CD14-positive monocyte (primary cell): ENCODE measurements around the gene LATS2. TPM values are rescaled to one million over a fixed set of nuclear protein-coding genes. Genes with fewer than 3 reads are reported as not detected.

Experiments used
- DNase-seq, 3 donors: peaks; one replicate each; pipeline ENCODE4 v3.0.0-alpha.2; 2011 to 2022
- H2AFZ ChIP-seq: 2 replicates; pipeline ENCODE4 v1.6.0; 2012; ENCODE audit warnings: mild to moderate bottlenecking, low read depth, low read length, inconsistent platforms; ENCODE audit not compliant: insufficient read depth, poor library complexity, severe bottlenecking
- H3K27ac ChIP-seq, 2 donors: 1 replicate in 1 of 2; 2 replicates in 1 of 2; pipeline ENCODE4 v1.5.1; 2012 to 2013; ENCODE audit warnings: low read length in 2 of 2, control low read depth in 1 of 2, inconsistent platforms in 1 of 2, low read depth in 1 of 2, mild to moderate bottlenecking in 1 of 2
- H3K27me3 ChIP-seq, 2 donors: one replicate each; pipeline versions ENCODE4 v1.6.0 to v1.6.1; 2011 to 2013; ENCODE audit warnings: low read length in 2 of 2; ENCODE audit not compliant: control insufficient read depth in 2 of 2, insufficient read depth in 2 of 2
- H3K36me3 ChIP-seq, 2 donors: replicated peaks in 1 of 2; 1 replicate in 1 of 2; 2 replicates in 1 of 2; pipeline versions ENCODE4 v1.5.1 to v1.6.1; 2012 to 2013; ENCODE audit warnings: low read length in 2 of 2, control low read depth in 1 of 2, inconsistent platforms in 1 of 2, mild to moderate bottlenecking in 1 of 2; ENCODE audit not compliant: insufficient read depth in 2 of 2, control insufficient read depth in 1 of 2
- H3K4me1 ChIP-seq, 2 donors: 1 replicate in 1 of 2; 2 replicates in 1 of 2; pipeline versions ENCODE4 v1.5.1 to v1.6.1; 2012 to 2013; ENCODE audit warnings: low read length in 2 of 2, control low read depth in 1 of 2, inconsistent platforms in 1 of 2, mild to moderate bottlenecking in 1 of 2, moderate library complexity in 1 of 2; ENCODE audit not compliant: insufficient read depth in 2 of 2, control insufficient read depth in 1 of 2
- H3K4me2 ChIP-seq: replicated peaks from 2 replicates; pipeline ENCODE3; 2012; ENCODE audit warnings: low read length, moderate library complexity, mild to moderate bottlenecking; ENCODE audit not compliant: poor library complexity, severe bottlenecking; ENCODE audit errors: extremely low read depth
- H3K4me3 ChIP-seq, 3 experiments: fragments of 200-600 bp in 1 of 3; sonication (generic) in 1 of 3; replicated peaks in 1 of 3; 1 replicate in 2 of 3; 2 replicates in 1 of 3; pipeline ENCODE4 v1.5.1; 2011 to 2013; ENCODE audit warnings: low read length in 3 of 3, mild to moderate bottlenecking in 3 of 3, control low read depth in 2 of 3, low read depth in 2 of 3, inconsistent platforms in 1 of 3, moderate library complexity in 1 of 3
- H3K79me2 ChIP-seq: 2 replicates; pipeline ENCODE4 v1.6.0; 2012; ENCODE audit warnings: mild to moderate bottlenecking, control low read depth, inconsistent platforms, low read length, moderate library complexity; ENCODE audit not compliant: insufficient read depth
- H3K9ac ChIP-seq: 2 replicates; pipeline ENCODE4 v1.6.0; 2017; ENCODE audit warnings: low read length, mild to moderate bottlenecking; ENCODE audit not compliant: insufficient read depth, poor library complexity, severe bottlenecking
- H3K9me3 ChIP-seq, 2 donors: replicated peaks in 1 of 2; 1 replicate in 1 of 2; 2 replicates in 1 of 2; pipeline versions ENCODE4 v1.5.1 to v1.6.1; 2012 to 2013; ENCODE audit warnings: low read length in 2 of 2, control low read depth in 1 of 2; ENCODE audit not compliant: control insufficient read depth in 1 of 2, insufficient read depth in 1 of 2
- H4K20me1 ChIP-seq: 2 replicates; pipeline ENCODE4 v1.6.0; 2012; ENCODE audit warnings: mild to moderate bottlenecking, low read length, control low read depth, moderate library complexity; ENCODE audit not compliant: insufficient read depth
- H3K27ac Mint-ChIP-seq, 7 donors: one replicate each; pipeline ENCODE4 v1.8.0; 2020; ENCODE audit warnings: mild to moderate bottlenecking in 7 of 7, mixed read lengths in 7 of 7, moderate library complexity in 6 of 7, inconsistent platforms in 2 of 7
- H3K27me3 Mint-ChIP-seq, 3 donors: one replicate each; pipeline ENCODE4 v1.8.0; 2021 to 2022; ENCODE audit warnings: low read depth in 3 of 3, mild to moderate bottlenecking in 3 of 3, mixed read lengths in 3 of 3, moderate library complexity in 3 of 3, inconsistent platforms in 1 of 3
- H3K36me3 Mint-ChIP-seq, 2 donors: one replicate each; pipeline ENCODE4 v1.8.0; 2020; ENCODE audit warnings: mixed read lengths in 2 of 2, inconsistent platforms in 1 of 2, mild to moderate bottlenecking in 1 of 2
- H3K4me1 Mint-ChIP-seq: one replicate; pipeline ENCODE4 v1.8.0; 2020; ENCODE audit warnings: mild to moderate bottlenecking, mixed read lengths
- H3K4me3 Mint-ChIP-seq, 2 donors: one replicate each; pipeline ENCODE4 v1.8.0; 2020; ENCODE audit warnings: mild to moderate bottlenecking in 2 of 2, mixed read lengths in 2 of 2, moderate library complexity in 1 of 2
- H3K9me3 Mint-ChIP-seq, 7 donors: one replicate each; pipeline ENCODE4 v1.8.0; 2020 to 2022; ENCODE audit warnings: mixed read lengths in 7 of 7, mild to moderate bottlenecking in 6 of 7, moderate library complexity in 6 of 7, inconsistent platforms in 2 of 7
- CTCF ChIP-seq: fragments of 200-600 bp; IDR thresholded peaks from one replicate; pipeline ENCODE4 v1.8.0; 2022; ENCODE audit warnings: antibody characterized with exemption, mild to moderate bottlenecking
- WGBS: methylation state at CpG from one replicate; pipeline ENCODE4 v1.1.5; 2013; ENCODE audit warnings: missing lambda C conversion rate; ENCODE audit not compliant: insufficient coverage; 5-methylcytosine and 5-hydroxymethylcytosine counted together
- intact Hi-C, 2 donors: fragments of 100-400 bp; cut with micrococcal nuclease; formaldehyde crosslinking; loops; one replicate each; pipeline versions ENCODE4 v1.15.0 to v1.15.1; 2023
- polyA plus RNA-seq, 3 donors: library from polyadenylated mRNA; depleted of rRNA in 1 of 3; unstranded in 2 of 3; stranded (reverse) in 1 of 3; fragments of 300-500 nt in 2 of 3; fragments of >200 nt in 1 of 3; fragmentation: Illumina TruSeq in 2 of 3; gene quantifications; 1 replicate in 2 of 3; 2 replicates in 1 of 3; pipeline ENCODE4 v1.2.3, GENCODE V29; 2012 to 2021

Gene LATS2
- polyA plus RNA-seq, 3 donors, result 0.96 to 11.2 (median 1.0) TPM

DNA sequence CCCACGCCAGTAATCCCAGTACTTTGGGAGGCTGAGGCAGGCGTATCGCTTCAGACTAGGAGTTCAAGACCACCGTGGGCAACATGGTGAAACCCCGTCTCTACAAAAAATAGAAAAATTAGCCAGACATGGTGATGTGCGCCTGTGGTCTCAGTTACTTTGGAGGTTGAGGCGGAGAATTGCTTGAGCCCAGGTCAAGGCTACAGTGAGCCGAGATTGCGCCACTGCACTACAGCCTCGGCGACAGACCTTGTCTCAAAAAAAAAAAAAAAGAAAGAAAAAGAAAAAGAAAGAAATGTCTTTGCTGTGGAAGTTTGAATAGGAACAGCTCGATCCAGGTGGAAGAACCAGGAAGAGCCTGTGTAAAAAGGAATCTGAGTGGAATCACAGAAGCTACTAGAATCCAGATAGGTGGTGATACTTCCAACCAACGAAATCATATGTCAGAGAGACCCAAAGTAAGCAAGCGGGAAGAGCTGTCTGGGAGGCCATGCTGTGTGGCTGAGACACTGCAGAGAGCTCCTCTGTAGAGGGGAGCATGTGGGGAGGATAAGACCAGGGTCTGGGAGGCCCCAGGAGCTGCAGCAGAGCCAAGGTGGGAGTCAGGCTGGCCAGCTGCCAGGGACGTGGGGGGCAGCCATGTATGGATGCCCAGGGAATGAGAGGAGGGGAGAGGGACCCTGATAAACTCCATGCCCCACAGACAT lies 21.1 kb downstream of the LATS2 start:
- no peak for DNase-seq
- Histone ChIP-seq H3K79me2 (peaks cover 92% of the 10 kb centered on the region), H2AFZ (no peak overlapping the region), H4K20me1 (peaks cover 100% of the 10 kb centered on the region), H3K27ac (peak overlapping the region in 1 of 2 donors; percentile 44), H3K36me3 (peaks cover 3 to 21% of the 10 kb centered on the region in 2 donors), H3K27me3 (no peaks in the 10 kb centered on the region), H3K4me1 (peaks cover 51 to 65% of the 10 kb centered on the region in 2 donors), H3K4me3 (no peak overlapping the region), H3K9ac (no peak overlapping the region), H3K4me2 (peak overlapping the region; percentile 20), H3K9me3 (no peaks in the 10 kb centered on the region)
- H3K4me1 Mint-ChIP-seq, result peaks cover 69% of the 10 kb centered on the region
- H3K36me3 Mint-ChIP-seq, result peaks cover 19 to 30% of the 10 kb centered on the region in 2 donors
- H3K27me3 Mint-ChIP-seq, result peaks cover 0 to 5% (median 0%) of the 10 kb centered on the region in 3 donors
- peak overlapping the region in 1 of 2 donors; percentile 26 for H3K4me3 Mint-ChIP-seq
- TF ChIP-seq CTCF, result no peak
- peaks cover 0 to 1% (median 0%) of the 10 kb centered on the region in 7 donors for H3K9me3 Mint-ChIP-seq
- intact Hi-C loops, result loop anchor here in 1 of 2 donors (10.0 kb wide), 1 partner anchor 85 kb away; no protein-coding TSS in a partner anchor
- H3K27ac Mint-ChIP-seq, result peak overlapping the region in 6 of 7 donors; percentile 70 to 88 (median 74)
- WGBS, result 88% methylated on average over 11 of the region's 15 CpGs

DNA sequence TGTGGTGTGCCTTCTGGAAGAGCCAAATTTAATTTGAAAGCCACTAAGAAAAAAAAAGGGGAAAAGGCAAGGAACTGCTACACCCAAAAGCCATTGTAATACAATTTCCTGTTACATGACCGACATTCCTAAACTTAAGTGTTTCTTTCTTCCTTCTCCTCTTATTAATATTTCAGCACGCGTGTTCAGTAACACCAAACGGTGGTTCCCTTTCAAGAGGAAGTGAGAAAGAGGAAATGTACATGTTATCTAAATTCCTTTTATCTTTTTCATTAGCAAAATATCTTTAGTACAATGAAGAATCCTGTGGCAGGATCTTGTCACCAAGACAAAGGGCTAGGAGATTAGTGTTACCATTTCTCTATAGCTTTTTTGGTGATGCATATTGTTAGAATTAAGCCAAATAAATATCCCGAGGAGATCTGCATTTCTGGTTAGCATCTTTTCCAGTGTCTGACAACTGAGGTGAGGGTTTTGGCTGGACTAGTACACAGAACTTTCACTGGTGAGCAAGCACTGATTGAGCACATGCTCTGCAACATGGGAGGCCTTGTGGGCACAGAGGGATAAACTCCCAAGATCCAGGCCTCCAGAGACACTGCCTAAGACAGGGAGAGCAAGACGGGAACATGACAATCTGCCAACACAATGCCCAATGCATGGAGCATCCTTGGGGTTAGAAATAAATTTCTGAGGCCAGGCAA lies 22.1 kb downstream of the LATS2 start:
- peak overlapping the region; percentile 25 to 85 for H3K4me3 Mint-ChIP-seq
- DNase-seq, result peak in 2 of 3 donors; percentile 55 to 66
- H3K9me3 Mint-ChIP-seq, result peaks cover 0 to 1% (median 0%) of the 10 kb centered on the region in 7 donors
- intact Hi-C loops, result no loop called here
- no peak for TF ChIP-seq CTCF
- peaks cover 69% of the 10 kb centered on the region for H3K4me1 Mint-ChIP-seq
- peaks cover 43 to 63% of the 10 kb centered on the region in 2 donors for H3K4me1 ChIP-seq
- peak overlapping the region; percentile 30 to 67 for H3K27ac ChIP-seq
- H3K27me3 ChIP-seq, result no peaks in the 10 kb centered on the region
- no peak overlapping the region for H2AFZ ChIP-seq
- H3K9ac ChIP-seq, result peak overlapping the region; percentile 23
- peak overlapping the region in 1 of 3 experiments; percentile 48 for H3K4me3 ChIP-seq
- H3K9me3 ChIP-seq, result no peaks in the 10 kb centered on the region
- peaks cover 0 to 5% (median 0%) of the 10 kb centered on the region in 3 donors for H3K27me3 Mint-ChIP-seq
- peaks cover 3 to 15% of the 10 kb centered on the region in 2 donors for H3K36me3 ChIP-seq
- peaks cover 100% of the 10 kb centered on the region for H4K20me1 ChIP-seq
- peak overlapping the region; percentile 80 to 95 (median 89) for H3K27ac Mint-ChIP-seq
- peaks cover 92% of the 10 kb centered on the region for H3K79me2 ChIP-seq
- H3K4me2 ChIP-seq, result peak overlapping the region; percentile 60
- H3K36me3 Mint-ChIP-seq, result peaks cover 16 to 29% of the 10 kb centered on the region in 2 donors
- WGBS, result no CpG with 5 or more reads among the region's 6 CpGs
